GM19463 (cell line): ENCODE measurements around the gene LEF1.

Experiments used
- ATAC-seq: cut with Tn5 transposase; IDR thresholded peaks from one replicate; pipeline ENCODE4 v1.9.1; 2021; ENCODE audit warnings: mild to moderate bottlenecking, moderate library complexity; ENCODE audit not compliant: unreplicated experiment

Gene LEF1

DNA sequence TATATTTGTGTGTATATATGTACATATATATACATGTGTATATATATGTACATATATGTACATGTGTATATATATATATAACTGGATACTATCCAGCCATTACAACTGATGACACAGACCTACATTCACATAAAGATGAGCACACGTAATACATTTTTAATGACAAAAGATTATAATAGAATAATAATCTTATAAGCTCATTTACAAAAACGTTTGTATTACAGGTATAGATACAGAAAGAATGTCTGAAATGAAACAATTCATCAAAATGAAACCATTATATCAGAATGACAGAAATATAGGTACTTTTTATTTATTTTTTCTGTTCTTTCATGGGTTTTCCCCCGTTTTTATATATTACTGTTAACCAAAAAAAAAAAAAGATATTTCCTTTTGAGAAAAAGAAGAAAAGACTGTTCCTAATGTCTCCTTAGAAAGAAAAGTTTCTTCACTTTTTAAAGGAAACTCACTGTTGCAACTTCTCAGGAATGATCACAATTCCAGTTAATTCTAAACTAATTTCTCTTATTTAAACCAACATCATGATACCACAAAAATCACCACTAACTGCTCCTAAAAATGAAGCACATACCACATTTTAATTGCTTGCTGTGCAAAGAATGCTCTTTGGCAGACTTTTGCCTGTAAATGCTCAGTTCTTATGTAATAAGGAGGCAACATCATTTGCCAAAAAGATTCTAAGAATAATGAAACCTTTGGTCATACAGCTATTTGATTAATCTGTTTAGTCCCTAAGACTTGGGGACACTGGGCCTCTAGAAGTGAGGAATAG is 18.9 kb downstream of the LEF1 start:
- ATAC-seq, result no peak

DNA sequence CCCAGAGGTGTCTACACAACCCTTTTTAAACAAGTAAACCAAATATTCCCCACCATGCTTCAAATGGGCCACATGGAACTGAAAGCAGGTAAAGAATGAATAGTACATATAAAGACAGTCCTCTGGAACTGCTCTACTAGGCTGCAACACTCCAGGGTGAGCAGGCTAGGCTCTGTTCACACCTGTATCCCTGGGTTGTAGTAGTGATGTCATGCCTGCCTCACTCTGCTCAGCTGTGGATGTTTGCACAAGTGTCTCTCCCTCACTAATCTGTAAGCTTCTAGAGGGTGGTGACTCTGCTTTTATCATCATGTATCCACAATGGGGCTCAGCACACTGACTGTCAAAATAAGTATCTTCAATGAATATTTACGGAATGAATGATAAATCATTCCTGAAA is 20.4 kb downstream of the LEF1 start:
- no peak for ATAC-seq

DNA sequence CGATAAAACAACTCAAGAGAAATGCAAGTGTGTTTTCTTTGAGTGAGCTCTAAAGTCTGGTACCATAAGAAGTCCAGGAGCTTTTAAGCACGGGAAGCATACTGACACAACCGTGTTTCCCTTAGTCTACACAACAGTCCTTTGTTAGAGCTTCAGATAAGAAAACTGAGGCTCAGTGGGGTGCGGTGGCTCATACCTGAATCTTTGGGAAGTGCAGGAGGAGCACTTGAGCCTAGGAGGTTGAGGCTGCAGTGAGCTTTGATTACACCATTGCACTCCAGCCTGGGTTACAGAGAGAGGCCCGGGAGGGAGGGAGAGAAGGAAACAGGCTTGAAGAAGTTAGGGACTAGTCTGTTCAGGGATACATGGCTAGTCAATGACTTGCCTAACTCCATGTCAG is 21.9 kb downstream of the LEF1 start:
- ATAC-seq, result no peak

DNA sequence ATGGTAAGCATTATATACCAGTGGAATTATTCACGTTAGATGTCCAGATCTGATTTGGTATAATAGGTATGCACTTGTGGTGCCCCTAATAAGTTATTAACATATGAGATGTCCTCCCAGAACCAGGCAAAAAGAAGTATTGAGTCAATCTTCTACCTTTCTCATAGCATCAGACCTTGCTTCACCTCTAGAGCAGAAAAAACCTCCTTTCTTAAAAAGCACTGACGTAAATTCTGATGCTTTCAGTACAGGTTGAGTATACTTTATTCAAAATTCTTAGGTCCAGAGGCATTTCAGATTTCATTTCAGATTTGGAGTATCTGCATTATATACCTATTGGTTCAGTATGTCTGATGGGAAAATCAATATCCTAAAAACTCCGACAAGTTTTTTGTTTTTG is 22.4 kb downstream of the LEF1 start:
- ATAC-seq, result no peak

DNA sequence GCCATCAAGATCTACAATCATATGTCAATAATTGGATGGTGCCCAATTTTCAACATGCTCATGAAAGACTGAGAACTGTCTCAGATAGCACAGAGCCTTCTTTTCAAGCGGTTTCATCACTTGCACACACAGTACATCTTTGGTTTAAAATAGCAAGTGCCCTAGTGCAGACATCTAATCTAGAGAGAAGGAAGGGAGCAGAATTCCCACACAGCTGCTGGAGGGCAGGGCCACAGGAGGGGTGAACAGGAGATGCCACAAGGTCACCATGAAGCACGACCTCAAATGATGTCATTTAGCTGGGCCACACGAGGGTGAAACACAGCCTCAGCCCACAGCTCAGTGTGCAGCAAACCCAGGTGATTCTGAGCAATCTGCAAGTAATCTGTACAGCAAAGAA is 24.3 kb downstream of the LEF1 start:
- ATAC-seq, result no peak

DNA sequence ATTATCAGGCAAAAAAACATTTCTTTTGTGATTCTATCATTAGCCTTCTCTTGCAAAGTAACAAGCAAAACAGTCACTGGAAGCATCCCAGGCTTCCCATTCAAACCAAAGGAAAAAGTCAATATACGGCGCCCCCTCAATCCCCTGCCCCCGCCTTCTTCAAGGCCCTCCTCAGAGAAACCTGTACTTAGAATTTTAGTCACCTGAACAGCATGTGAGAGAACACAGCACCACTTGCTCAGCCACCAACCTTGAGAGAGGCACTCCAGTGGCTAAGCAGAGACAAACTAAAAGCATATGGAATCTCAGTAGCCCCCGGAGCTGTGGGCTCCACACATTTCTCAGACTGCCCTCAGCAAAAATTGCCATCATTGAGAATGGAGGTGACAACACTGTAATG is 25.2 kb downstream of the LEF1 start:
- no peak for ATAC-seq

DNA sequence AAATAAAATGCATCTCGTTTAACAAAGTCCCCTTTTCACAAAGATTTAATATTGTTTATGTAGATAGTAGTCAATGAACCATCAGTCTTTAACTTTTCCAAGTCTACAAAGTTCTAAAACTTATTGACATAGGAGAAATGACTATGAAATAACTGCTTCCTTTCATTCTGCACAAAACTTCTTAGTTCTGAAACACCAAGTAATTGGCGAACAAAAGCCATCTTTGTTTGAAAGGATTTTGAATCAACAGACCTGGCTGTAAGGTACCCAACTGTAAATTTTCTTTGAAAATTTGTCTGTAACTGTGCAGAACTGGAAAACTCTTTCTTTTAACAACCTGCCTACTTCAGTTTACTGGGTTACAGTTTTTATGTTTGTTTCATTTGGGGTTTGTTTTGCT is 25.9 kb downstream of the LEF1 start:
- ATAC-seq, result no peak

DNA sequence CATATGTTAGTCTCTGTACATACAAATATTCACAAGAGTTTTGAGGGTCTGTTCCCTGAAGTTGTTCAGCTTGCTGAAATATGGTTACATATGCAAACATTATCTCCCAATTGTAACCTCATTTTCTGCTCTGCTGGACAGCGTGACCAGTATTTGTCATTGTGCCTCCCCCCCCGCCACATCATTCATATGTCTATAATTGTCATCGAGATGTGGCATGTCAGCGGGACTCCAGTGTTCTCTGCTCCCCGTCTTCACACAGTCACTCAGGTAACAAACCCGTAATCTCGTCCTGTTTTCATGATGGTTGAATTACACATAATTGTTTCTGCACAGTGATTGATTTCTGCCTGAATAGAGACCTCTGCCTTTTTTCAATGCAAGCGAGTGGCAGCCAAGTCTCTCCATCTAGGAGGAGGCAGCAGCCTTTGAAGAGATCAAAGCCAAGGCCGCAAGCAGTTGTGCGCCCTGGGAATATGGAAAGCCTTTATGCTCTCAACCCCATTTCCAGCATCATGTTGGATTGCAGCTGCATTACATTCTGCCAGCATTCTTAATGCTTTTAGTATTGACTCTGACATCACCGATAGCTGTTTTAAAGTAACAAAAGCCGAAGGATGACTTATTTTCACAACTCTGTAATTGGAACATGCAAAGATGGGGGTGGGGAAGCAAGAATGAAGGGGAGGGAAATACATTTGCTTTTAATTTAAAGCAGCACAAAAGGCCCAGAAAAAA is 27.4 kb downstream of the LEF1 start:
- ATAC-seq, result peak; percentile 35

DNA sequence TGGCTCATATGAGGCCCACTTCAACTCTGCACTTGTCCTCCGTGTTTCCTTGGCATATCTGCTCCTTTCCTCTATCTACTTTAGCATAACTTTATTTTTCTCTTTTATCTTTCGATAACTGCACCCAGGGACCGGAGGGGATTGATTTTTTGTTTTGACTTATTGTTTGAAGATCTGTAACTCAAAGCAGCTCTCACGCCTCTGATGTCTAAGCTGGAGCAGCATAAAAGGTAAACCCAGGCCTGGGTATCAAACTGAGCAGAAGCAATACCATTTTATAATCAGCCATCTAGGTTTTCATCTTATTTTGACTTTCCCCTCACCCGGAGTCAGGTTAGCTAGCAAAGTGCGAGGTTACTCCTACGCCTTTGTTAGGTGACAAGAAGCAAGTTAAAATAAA is 28.4 kb downstream of the LEF1 start:
- no peak for ATAC-seq

DNA sequence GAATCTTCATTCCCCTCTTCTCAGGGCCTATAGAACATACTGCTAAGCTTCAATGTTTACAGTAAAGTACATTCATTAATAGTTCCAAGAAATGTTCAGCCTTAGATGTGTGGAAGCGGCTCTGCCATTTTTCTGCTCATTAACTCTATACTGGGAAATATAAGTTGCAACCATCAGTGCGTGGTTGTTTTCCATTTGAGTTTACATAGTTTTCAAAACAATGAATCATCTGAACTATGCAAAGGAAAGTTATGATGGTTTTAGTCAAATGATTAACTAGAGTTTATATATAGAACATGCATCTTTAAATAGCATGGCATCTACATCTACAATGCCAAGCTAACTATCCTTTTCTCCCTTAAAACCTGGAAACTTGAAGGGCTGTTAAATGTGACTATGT is 29.6 kb downstream of the LEF1 start:
- ATAC-seq, result peak; percentile 53

DNA sequence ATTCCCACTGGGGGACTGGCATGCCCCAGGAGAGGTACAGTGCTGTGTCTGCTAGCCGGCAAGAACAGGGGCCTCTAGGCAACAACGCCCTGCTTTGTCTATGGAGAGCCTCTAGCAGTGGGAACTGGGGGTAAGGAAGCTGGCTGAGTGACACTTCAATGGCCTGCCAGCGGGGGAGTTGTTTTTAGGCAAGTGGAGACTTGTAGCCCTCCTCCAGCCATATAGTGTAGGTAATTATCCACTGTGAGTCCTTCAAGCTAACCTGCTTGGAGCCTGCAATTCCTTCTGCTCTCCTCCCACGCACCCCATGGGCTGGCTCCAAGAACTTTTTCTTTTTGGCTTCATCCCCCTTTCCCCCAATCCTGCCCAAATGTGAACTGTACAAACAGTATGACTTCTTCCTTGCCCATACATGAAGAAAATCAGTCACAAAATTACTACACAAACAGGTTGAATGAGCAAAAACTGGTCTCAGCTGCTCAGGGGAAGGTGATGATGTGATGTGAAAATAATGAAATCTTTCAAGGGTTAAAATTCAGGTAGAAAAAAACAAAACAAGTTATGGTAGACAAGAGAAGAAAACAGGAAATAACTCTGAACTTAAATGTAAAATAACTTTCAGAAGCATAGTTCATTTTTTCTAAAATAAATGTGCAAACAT is 33.1 kb downstream of the LEF1 start:
- ATAC-seq, result peak; percentile 49

DNA sequence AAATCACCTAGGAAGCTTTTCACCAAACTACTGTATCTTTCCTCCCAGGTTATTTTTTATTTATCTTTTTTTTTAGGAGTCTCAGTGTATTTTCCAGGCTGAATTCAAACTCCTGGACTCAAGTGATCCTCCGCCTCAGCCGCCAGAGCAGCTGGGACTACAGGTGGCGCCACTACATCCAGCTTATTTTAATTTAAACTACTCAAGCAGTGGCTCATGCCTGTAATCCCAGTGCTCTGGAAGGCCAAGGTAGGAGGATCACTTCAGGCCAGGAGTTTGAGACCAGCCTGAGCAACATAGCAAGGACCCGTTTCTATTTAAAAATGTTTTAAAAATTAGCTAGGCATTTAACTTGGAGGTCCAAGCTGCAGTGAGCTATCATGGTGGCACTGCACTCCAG is 37.8 kb downstream of the LEF1 start:
- no peak for ATAC-seq

DNA sequence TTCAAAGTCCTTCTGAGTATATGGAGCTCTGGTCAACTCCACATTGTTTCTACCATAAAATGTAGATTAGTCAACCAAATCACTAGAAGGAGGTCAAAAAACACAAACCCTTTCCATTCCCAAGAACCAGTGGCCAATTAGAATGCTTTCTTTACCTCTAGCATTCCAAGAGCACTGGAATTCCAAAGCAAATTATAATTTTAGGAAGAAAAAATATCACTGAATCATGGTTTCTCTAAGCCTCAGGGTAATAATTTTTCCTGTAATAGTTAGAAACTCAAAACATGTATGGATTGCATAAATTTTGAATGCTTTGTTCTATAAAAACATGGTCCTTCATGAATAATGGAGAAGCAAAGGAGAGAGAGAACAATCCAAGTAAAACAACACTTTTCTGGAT is 39.5 kb downstream of the LEF1 start:
- ATAC-seq, result no peak

DNA sequence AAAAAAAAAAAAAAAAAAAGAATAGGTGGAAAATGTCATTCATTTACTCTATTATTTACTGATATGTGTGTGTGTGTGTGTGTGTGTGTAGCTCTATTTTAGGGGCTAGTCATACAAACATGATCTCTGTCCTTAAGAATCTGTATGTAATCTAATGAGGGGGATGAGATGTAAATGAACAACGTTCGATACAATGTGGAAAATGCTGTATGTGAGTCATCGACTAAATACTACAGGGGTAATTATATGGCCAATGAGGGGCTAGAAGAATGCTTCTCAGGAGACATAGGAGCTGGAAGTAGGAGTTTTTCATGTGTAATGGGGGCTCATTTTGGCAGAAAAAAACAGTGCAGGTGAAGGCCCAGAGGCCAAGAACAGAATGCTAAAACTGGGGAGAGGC is 41.9 kb downstream of the LEF1 start:
- no peak for ATAC-seq

DNA sequence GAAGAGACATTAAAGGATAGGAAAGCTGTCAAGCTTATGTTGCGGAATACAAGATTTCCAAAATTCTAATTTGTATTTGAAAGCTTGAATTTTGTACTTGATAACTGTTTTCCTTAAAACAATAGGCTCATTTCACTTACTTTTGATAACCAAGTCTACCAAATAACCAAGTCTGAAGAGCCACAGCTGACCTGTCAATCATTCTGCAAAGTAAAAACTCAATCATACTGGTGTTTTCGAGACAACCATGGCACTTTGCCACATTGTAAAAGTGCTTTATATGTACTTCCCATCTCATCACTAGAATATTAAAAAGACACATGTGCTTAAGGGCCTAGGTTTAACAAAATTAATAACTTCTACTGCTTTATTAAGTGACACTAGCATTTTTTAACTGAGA is 47.9 kb downstream of the LEF1 start:
- no peak for ATAC-seq

DNA sequence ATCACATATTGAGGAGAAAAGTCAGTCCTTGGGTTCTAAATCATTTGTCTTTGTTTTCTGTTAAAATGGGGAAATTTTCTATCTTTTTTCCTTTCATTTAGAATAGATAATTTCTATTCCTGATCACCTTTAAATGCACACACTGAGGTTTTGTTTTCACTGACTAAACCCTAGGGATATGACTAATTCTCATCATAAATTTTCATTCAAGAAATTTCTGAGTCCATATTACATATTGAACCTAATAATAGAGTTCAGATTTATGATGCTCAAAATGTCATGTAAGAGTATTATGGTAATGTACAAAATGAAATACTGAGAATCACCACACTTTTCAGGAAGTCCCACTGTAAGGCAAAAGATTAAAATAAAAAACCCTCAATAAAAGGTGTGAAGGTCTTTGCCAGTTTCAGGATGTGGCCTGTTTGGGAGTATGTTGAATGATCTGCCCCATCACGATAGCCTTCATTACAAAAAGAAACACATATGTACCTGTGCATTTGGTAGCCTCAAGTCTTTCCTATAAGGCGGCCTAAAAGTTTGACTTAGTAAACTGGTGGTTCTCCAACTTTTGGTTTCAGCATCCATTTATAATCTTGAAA is 49.4 kb downstream of the LEF1 start:
- ATAC-seq, result no peak

DNA sequence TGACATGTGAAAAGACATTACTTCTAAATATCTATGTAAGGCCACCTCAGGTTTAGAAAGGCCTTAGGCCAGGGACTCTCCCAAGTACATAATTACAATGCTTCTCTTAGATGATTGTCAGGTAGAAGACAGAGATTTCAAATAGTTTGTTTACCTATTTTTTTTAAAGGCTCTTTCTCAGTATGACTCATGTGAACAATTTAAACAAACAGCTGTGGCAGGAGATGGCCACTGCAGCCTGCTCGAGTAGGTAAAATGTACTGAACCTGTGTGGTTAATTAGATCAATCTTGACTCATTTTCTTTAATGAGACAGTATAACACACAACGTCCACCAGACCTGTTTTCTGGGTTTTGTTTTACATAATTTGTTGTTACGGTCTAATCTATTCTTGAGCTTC is 50.2 kb downstream of the LEF1 start:
- ATAC-seq, result peak; percentile 83

DNA sequence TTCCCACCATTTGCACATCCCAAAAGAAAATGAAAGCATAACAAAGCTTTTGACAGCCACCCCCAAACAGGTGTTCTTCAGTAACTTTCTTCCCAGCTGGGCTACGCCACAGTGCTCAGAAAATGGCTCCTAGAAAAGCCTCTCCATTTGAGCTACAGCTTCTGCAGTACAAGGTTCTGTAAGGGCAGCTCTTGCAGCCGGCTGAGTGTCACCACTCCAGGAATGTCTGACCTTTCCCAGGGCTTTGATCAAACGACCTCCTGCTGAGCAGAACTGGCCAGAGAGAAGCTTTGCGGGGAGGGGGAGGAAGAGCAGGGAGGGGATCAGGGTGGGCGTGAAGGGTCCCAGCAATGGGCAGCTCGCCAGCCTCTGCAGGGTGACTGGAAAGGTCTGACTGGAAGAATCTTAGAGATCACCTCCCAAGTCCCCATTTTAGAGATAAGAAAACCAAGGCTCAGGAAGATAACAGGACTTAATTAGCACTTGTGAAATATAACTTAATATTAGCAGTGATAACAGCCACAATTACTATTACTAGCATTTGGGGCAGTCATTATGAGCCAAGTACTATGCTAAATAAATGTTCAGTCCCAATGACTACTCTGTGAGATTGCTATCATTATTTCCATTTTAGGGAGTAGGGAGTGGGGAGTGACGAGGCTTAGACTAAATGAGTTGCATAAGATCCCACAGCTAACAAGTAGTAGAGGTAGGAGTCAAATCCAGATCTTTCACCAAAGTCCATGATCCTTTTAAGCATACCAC is 51.1 kb downstream of the LEF1 start:
- no peak for ATAC-seq

DNA sequence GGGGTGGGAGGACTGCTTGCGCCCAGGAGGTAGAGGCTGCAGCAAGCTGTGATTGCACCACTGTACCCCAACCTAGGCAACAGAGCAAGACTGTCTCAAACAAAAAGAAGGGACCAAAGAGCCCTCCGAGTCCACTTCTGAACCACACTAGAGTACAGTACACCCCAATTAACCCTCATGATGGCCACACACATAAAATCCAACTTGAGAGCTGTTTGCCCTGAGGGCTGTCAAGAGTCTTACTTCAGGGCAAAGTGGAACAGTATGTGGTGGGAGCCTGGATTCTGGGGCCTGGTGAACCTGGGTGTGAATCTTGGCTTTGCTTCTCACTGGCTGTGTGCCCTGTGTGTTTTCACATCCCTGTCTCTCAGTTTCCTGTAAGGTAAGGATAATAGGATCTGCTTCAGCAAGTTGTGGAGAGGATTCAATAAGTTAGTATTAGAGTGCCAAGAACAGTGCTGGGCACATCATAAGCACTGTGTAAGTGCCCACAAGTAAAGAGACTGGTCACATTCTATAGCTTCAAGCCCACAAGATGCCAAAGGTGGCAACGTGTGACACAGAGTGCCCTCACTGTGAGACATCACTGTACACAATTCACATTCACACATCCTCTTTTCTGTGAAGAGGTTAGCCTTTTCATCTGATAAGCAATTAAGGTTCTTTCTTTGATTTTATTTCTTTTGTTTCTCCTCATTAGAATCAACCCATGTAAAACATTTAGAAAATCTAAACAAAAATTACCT is 52.1 kb downstream of the LEF1 start:
- peak; percentile 40 for ATAC-seq

DNA sequence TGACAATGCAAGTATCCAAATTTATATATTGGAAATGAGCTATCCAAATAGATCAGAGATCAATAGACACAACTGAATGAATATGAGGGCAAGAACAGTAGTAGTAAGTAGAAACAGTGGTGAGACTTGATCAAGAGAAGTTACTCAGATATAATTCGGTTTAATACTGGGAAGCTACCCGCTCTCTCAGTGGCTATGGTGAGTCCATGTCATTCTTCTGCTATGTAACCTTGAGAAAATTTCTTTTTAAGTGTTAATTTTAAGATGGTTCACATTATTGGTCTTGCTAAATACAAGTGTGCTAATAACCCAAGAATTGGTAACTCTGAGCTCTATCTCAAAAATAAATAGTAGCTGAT is 53.6 kb downstream of the LEF1 start:
- ATAC-seq, result no peak
